GM18907 (cell line): ENCODE measurements around the gene PACSIN2.
"Not testable (repeated sequence)": the region's sequence is repeated elsewhere in the genome, so short reads cannot be mapped to it uniquely, and the experiment has no call there.

Experiments
- ATAC-seq: cut with Tn5 transposase; IDR thresholded peaks from one replicate; pipeline ENCODE4 v1.9.1; 2021; ENCODE audit warnings: mild to moderate bottlenecking, moderate library complexity; ENCODE audit not compliant: unreplicated experiment

Gene PACSIN2

GRCh38 chr22:42928969-42929837 is 85.7 kb downstream of the PACSIN2 start:
- ATAC-seq, result no peak

- ATAC-seq, result no peak
These were observed 87.0 kb downstream of the PACSIN2 start for GRCh38 chr22:42927966-42928365.

GRCh38 chr22:42926768-42927167 is 88.2 kb downstream of the PACSIN2 start:
- no peak for ATAC-seq

GRCh38 chr22:42926104-42926503 is 88.8 kb downstream of the PACSIN2 start:
- no peak for ATAC-seq

GRCh38 chr22:42925598-42925997 is 89.4 kb downstream of the PACSIN2 start:
- no peak for ATAC-seq

- not testable (repeated sequence) for ATAC-seq
These were observed 89.9 kb downstream of the PACSIN2 start for GRCh38 chr22:42925031-42925430.

- ATAC-seq, result no peak
These were observed 90.5 kb downstream of the PACSIN2 start for GRCh38 chr22:42924436-42924835.

GRCh38 chr22:42922374-42923191 is 92.4 kb downstream of the PACSIN2 start:
- ATAC-seq, result no peak

GRCh38 chr22:42920101-42920820 is 94.7 kb downstream of the PACSIN2 start:
- no peak for ATAC-seq

- no peak for ATAC-seq
These were observed 95.8 kb downstream of the PACSIN2 start for GRCh38 chr22:42919199-42919598.

GRCh38 chr22:42918500-42918899 is 96.4 kb downstream of the PACSIN2 start:
- no peak for ATAC-seq

GRCh38 chr22:42917358-42917757 is 97.6 kb downstream of the PACSIN2 start:
- ATAC-seq, result not testable (repeated sequence)

- ATAC-seq, result no peak
These were observed 98.8 kb downstream of the PACSIN2 start for GRCh38 chr22:42915980-42916765.

- no peak for ATAC-seq
These were observed 100.4 kb downstream of the PACSIN2 start for GRCh38 chr22:42914511-42915076.

- no peak for ATAC-seq
These were observed 101.0 kb downstream of the PACSIN2 start for GRCh38 chr22:42913874-42914510.

- ATAC-seq, result no peak
These were observed 102.9 kb downstream of the PACSIN2 start for GRCh38 chr22:42912059-42912458.

GRCh38 chr22:42910221-42910942 is 104.6 kb downstream of the PACSIN2 start:
- ATAC-seq, result no peak

- no peak for ATAC-seq
These were observed 105.4 kb downstream of the PACSIN2 start for GRCh38 chr22:42909363-42910058.
